Omental fat pad (tissue), 4 donors: ENCODE data around the gene VSIR. TPM values are rescaled to one million over a fixed set of nuclear protein-coding genes. Genes with fewer than 3 reads are reported as not detected.
A peak's percentile ranks its signal among the peaks of the same experiment; 100 is the strongest.

Source experiments
- ATAC-seq: fragments of 150-250 bp; one replicate; pipeline ENCODE4 v1.9.1; 2016; ENCODE audit warnings: mild to moderate bottlenecking, moderate library complexity; ENCODE audit not compliant: low FRiP score
- DNase-seq: peaks from one replicate; pipeline ENCODE4 v3.0.0-alpha.2; 2019; ENCODE audit warnings: low spot score
- total RNA-seq, 4 donors: library from RNA; depleted of rRNA; stranded (reverse); fragments of >200 nt; gene quantifications; one replicate each; pipeline ENCODE4 v1.1.0, GENCODE V29; 2016
- TF ChIP-seq, protein P1 (sequence below), 3 donors: fragments of 450-650 bp; IDR thresholded peaks; one replicate each; pipeline ENCODE4 v1.5.1; 2016 to 2017; ENCODE audit warnings: antibody characterized with exemption in 3 of 3, mild to moderate bottlenecking in 3 of 3, moderate library complexity in 2 of 3

The VSIR gene
- total RNA-seq, 4 donors from 2014 or later: 65.1 to 119 (median 86.3) TPM

DNA sequence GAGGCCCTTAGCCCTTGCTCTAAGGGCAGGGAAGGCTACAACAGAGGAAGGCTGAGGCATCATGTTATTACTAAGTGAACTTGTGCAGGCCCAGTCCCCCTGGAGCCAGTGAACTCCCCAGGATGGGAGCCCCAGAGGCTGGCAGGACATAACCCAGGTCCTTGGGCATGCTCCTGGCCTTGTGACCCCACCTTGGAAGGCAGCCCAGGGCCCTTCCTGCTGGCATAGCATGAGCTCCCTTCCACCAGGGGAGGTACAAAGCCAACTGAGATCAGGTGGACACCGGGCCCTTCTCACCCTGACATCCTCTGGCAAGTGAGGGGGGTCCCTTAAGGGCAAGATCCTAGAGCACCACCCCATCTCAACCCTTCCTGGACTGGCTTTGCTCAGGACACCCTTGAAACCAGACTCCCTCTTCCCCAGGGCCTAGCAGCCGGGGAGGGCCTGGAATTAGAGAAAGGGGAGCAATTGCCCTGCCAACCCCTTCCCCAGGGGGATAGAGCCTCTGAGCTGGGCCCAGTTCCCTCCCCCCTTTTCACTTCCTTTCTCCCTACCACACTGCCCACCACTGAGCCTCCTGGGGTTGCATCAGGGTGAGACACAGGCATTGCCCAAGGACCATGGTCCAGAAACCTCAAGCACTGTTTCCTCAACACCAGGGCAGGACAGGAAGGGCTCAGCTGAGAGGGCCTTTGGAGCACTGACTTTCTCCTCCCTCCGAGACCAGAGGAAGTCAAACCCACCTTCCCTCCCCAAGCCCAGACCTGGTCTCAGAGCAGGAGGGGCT, 1.8 kb upstream of the VSIR start:
- DNase-seq (no peak), ATAC-seq (no peak)
- TF ChIP-seq, protein P1, sequence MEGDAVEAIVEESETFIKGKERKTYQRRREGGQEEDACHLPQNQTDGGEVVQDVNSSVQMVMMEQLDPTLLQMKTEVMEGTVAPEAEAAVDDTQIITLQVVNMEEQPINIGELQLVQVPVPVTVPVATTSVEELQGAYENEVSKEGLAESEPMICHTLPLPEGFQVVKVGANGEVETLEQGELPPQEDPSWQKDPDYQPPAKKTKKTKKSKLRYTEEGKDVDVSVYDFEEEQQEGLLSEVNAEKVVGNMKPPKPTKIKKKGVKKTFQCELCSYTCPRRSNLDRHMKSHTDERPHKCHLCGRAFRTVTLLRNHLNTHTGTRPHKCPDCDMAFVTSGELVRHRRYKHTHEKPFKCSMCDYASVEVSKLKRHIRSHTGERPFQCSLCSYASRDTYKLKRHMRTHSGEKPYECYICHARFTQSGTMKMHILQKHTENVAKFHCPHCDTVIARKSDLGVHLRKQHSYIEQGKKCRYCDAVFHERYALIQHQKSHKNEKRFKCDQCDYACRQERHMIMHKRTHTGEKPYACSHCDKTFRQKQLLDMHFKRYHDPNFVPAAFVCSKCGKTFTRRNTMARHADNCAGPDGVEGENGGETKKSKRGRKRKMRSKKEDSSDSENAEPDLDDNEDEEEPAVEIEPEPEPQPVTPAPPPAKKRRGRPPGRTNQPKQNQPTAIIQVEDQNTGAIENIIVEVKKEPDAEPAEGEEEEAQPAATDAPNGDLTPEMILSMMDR (IDR thresholded peaks at IDR 0.05): no peak

DNA sequence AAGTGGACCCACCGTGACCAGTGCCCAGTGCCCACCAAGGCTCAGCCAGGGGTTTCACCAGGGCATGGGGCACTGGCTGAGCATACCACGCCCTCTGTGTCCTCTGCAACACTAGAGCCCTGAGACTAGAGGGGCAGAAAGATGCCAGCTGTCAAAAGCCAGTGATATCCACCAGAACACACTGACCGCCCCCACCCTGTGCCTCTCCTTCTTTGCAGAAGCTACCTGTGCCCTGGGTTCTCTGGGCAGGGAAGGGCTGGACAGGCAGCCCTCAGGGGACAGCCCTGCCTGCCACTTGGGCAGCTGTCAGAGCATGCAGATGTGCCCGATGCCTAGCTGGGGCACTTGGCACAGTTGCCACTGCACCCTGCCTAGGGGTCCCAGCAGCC, 494 bp downstream of the VSIR start:
- DNase-seq: no peak
- TF ChIP-seq, protein P1 (IDR thresholded peaks at IDR 0.05): no peak
- no peak for ATAC-seq

DNA sequence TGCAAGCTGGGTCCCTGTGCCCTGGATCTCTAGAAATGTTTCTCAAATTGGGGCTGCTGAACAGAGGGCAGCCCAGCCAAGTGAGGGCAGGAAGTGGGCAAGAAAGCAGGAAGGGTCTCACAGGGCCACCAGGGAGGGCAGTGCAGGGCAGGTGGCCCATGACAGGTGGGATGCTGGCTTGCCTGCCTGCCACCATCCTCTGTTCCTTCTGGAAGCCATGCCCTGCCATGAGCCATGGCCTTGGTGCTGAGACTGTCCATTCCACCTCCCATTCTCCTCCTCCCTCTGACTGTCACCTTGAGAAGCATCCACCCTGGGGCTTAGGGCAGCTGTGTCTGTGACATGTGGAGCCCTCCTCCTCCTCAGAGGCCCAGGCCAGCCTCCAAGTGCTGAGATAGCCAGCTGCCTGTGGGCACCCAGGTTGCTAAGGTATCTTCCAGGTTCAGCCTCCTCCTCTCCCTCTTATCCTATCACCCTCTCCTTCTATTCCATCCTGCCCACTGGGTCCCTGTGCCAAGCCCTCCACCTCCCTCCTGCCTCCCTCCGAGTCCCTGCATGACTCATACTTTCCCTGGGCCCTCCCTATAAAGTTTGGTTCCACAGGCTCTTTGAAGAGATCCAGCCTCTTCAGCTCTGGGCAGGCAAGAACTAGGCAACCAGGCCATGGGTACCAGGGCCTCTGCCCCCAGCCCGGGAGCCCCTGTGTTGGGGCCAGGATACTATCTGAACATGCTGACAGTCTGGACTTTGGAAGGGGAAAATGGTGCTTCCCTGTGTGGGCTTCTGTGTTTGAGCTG, 1.3 kb downstream of the VSIR start:
- TF ChIP-seq, protein P1 (IDR thresholded peaks at IDR 0.05): no peak
- ATAC-seq: peak; percentile 51
- no peak for DNase-seq

DNA sequence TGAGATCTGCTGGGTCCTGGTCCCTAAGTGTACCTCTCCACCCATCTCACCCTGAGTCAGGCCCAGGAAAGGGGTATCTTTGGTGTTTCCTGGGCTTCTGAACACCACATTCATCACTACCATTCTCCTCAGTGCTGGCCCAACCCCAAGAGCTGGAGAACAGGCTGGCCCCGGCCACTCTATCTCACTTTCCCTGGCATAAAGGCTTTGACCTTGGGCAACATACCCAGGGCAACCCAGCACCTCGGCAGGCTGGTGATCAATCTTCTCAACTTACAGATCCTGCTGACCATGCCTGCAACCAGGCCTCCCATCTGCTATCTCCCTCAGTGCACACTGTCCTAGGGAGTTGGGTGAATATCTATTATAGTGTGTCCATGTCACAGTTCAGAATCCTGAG, 2.1 kb downstream of the VSIR start:
- no peak for DNase-seq
- TF ChIP-seq, protein P1 (IDR thresholded peaks at IDR 0.05): no peak
- no peak for ATAC-seq

DNA sequence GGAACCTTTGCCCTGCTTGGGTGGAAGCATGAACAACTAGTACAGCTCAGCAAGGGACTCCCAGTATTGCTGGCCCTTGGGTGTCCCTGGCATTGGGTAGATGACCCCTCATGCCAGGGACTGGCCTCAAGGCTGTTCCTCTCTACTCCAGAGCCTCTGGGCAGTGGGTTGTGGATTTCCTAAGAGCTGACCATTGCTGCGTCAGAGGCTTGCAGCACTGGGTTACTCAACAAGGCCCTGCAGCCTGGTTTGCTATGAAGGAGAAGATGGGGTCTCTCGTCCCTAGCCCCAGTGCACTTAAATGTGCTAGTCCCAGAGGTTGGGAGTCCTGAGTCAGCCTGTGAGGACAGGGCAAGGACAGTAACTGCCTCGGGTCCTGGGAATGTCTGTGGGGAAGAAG, 2.5 kb downstream of the VSIR start:
- DNase-seq (no peak), ATAC-seq (peak; percentile 15)
- TF ChIP-seq, protein P1 (IDR thresholded peaks at IDR 0.05): no peak

DNA sequence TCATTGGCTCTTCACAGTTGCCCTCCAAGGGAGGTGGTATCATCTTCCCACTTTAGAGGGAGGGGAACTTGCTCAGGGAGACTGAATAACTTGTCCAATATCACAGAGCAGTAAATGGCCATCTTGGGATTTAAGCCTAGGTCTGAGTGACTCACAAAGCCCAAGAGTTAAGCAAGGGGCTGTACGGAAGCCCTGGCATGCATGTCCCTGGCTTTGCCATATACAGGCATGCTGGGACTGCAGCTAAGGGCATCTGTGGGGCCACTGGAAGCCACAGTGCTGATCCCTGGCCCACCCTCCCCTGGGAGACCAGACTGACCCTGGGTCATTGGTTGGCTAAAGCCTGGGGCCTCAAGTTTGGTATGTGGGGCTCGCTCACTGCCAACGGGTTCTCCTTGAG, 3.1 kb downstream of the VSIR start:
- TF ChIP-seq, protein P1 (IDR thresholded peaks at IDR 0.05): no peak
- no peak for ATAC-seq

More for the DNA sequence above, 3.1 kb downstream of the VSIR start:
- DNase-seq: no peak
